GM23338 (cell line): ENCODE data around the gene ZNF438. TPM values are rescaled to one million over a fixed set of nuclear protein-coding genes. Genes with fewer than 3 reads are reported as not detected.

Source experiments
- ATAC-seq: fragments of 200-7000 bp; cut with Tn5 transposase; 3 replicates; pipeline ENCODE4 v1.9.1; 2020
- DNase-seq: peaks from one replicate; pipeline ENCODE4 v3.0.0-alpha.2; 2015; ENCODE audit warnings: low spot score
- H2AFZ ChIP-seq: fragments of 200-600 bp; sonication (generic); 2 replicates; pipeline ENCODE4 v1.8.0; 2016; ENCODE audit warnings: antibody characterized with exemption, mild to moderate bottlenecking, moderate library complexity
- H3F3A ChIP-seq: fragments of 200-600 bp; sonication (generic); replicated peaks from 2 replicates; pipeline ENCODE4 v1.8.0; 2017; ENCODE audit warnings: antibody characterized with exemption, mixed run types, low read depth
- H3K27ac ChIP-seq: fragments of 200-600 bp; sonication (generic); 2 replicates; pipeline ENCODE4 v1.6.1; 2016; ENCODE audit warnings: low read depth
- H3K27me3 ChIP-seq: fragments of 200-600 bp; sonication (generic); 2 replicates; pipeline ENCODE4 v1.8.0; 2016; ENCODE audit warnings: mild to moderate bottlenecking, mixed run types, moderate library complexity; ENCODE audit not compliant: insufficient read depth
- H3K36me3 ChIP-seq: fragments of 200-600 bp; sonication (generic); 2 replicates; pipeline ENCODE4 v1.8.0; 2016; ENCODE audit warnings: mild to moderate bottlenecking; ENCODE audit not compliant: insufficient read depth
- H3K4me1 ChIP-seq: fragments of 200-600 bp; sonication (generic); 2 replicates; pipeline ENCODE4 v1.8.0; 2016; ENCODE audit warnings: mild to moderate bottlenecking, moderate library complexity; ENCODE audit not compliant: insufficient read depth
- H3K4me2 ChIP-seq: fragments of 200-600 bp; sonication (generic); 2 replicates; pipeline ENCODE4 v1.7.1; 2017; ENCODE audit warnings: mixed run types
- H3K4me3 ChIP-seq: fragments of 200-600 bp; sonication (generic); 2 replicates; pipeline ENCODE4 v1.6.1; 2016; ENCODE audit warnings: mixed run types
- H3K79me2 ChIP-seq: fragments of 200-600 bp; sonication (generic); replicated peaks from 2 replicates; pipeline ENCODE4 v1.8.0; 2017; ENCODE audit warnings: mild to moderate bottlenecking; ENCODE audit not compliant: insufficient read depth
- H3K9me2 ChIP-seq: fragments of 200-600 bp; sonication (generic); 2 replicates; pipeline ENCODE4 v1.8.0; 2017; ENCODE audit not compliant: insufficient read depth
- H4K20me1 ChIP-seq: fragments of 200-600 bp; sonication (generic); replicated peaks from 2 replicates; pipeline ENCODE4 v1.8.0; 2017; ENCODE audit warnings: mild to moderate bottlenecking; ENCODE audit not compliant: insufficient read depth
- H3K27ac Mint-ChIP-seq: 2 replicates; pipeline ENCODE4 v1.8.0; 2020; ENCODE audit warnings: inconsistent platforms, mild to moderate bottlenecking, moderate library complexity, mixed read lengths
- H3K27me3 Mint-ChIP-seq: 3 replicates; pipeline ENCODE4 v1.8.0; 2022; ENCODE audit warnings: low read depth, mild to moderate bottlenecking, moderate library complexity, mixed read lengths, inconsistent platforms; ENCODE audit not compliant: insufficient read depth, poor library complexity
- H3K36me3 Mint-ChIP-seq: 3 replicates; pipeline ENCODE4 v1.8.0; 2021; ENCODE audit warnings: low read depth, mild to moderate bottlenecking, inconsistent platforms, moderate library complexity, mixed read lengths
- H3K4me1 Mint-ChIP-seq: 3 replicates; pipeline ENCODE4 v1.8.0; 2020; ENCODE audit warnings: mild to moderate bottlenecking, inconsistent platforms, mixed read lengths
- H3K4me3 Mint-ChIP-seq: 3 replicates; pipeline ENCODE4 v1.8.0; 2021; ENCODE audit warnings: moderate library complexity, mild to moderate bottlenecking, inconsistent platforms, mixed read lengths
- H3K9me3 Mint-ChIP-seq: 3 replicates; pipeline ENCODE4 v1.8.0; 2020; ENCODE audit warnings: moderate library complexity, mild to moderate bottlenecking, inconsistent platforms, mixed read lengths
- CREB1 ChIP-seq: fragments of 250-450 bp; sonication (Bioruptor Pico); IDR thresholded peaks from 2 replicates; pipeline ENCODE4 v1.5.0; 2020; ENCODE audit warnings: low read depth, mild to moderate bottlenecking, moderate library complexity
- CTCF ChIP-seq, 2 experiments: fragments of 200-600 bp in 1 of 2; sonication (generic) in 1 of 2; conservative IDR thresholded peaks; 2 replicates each; pipeline versions ENCODE4 v1.5.1 to v1.6.1; 2016 to 2017; ENCODE audit warnings: antibody characterized with exemption in 2 of 2, low read depth in 2 of 2, mild to moderate bottlenecking in 2 of 2, moderate library complexity in 1 of 2
- ETS1 ChIP-seq: IDR thresholded peaks from 2 replicates; pipeline ENCODE4 v1.6.1; 2016; ENCODE audit warnings: antibody characterized with exemption
- EZH2 ChIP-seq: fragments of 200-600 bp; sonication (generic); IDR thresholded peaks from one replicate; pipeline ENCODE4 v1.8.0; 2017; ENCODE audit warnings: antibody characterized with exemption, mild to moderate bottlenecking, low read depth; ENCODE audit not compliant: unreplicated experiment
- JUNB ChIP-seq: IDR thresholded peaks from one replicate; pipeline ENCODE4 v1.6.1; 2016; ENCODE audit warnings: antibody characterized with exemption; ENCODE audit not compliant: unreplicated experiment
- NANOG ChIP-seq: IDR thresholded peaks from 2 replicates; pipeline ENCODE4 v1.6.1; 2016; ENCODE audit warnings: antibody characterized with exemption, borderline replicate concordance
- POLR2AphosphoS5 ChIP-seq: IDR thresholded peaks from 2 replicates; pipeline ENCODE4 v1.6.1; 2016; ENCODE audit warnings: antibody characterized with exemption, low read depth
- REST ChIP-seq: IDR thresholded peaks from one replicate; pipeline ENCODE4 v1.6.1; 2018; ENCODE audit warnings: antibody characterized with exemption; ENCODE audit not compliant: unreplicated experiment
- STAT1 ChIP-seq: IDR thresholded peaks from one replicate; pipeline ENCODE4 v1.6.1; 2016; ENCODE audit warnings: antibody characterized with exemption; ENCODE audit not compliant: unreplicated experiment
- ZNF331 ChIP-seq: fragments of 250-450 bp; sonication (Bioruptor Pico); IDR thresholded peaks from 2 replicates; pipeline ENCODE4 v1.5.0; 2020; ENCODE audit warnings: low read depth, mild to moderate bottlenecking, moderate library complexity
- ZNF462 ChIP-seq: fragments of 250-450 bp; sonication (Bioruptor Pico); IDR thresholded peaks from 2 replicates; pipeline ENCODE4 v1.5.0; 2020; ENCODE audit warnings: mild to moderate bottlenecking, moderate library complexity
- polyA plus RNA-seq: library from polyadenylated mRNA; unstranded; fragments of >200 nt; fragmentation: Nextera tagmentation; extraction: Ambion mirVana; gene quantifications from 2 replicates; pipeline ENCODE4 v1.2.1, GENCODE V29; 2016
- total RNA-seq: library from RNA; depleted of rRNA; stranded (reverse); fragments of >200 nt; shearing (Covaris generic); gene quantifications from 2 replicates; pipeline ENCODE4 v1.2.3, GENCODE V29; 2014

ZNF438 gene
- total and polyA plus RNA-seq, 2 experiments from 2014 or later = 0.91 to 0.94 TPM

- no peak for TF ChIP-seq ETS1
Observed at GRCh38 chr10:30816159-30816819, 215.4 kb downstream of the ZNF438 start (continued).

GRCh38 chr10:30813872-30814481, 217.7 kb downstream of the ZNF438 start:
- Histone ChIP-seq H3K36me3 (no peaks in the 10 kb centered on the region), H2AFZ (no peak overlapping the region), H3K4me2 (no peak overlapping the region), H3K9me2 (peaks cover 4% of the 10 kb centered on the region; the same call in 1 of the 2 replicates), H3K79me2 (no peaks in the 10 kb centered on the region), H3K4me1 (0 out of 2 replicates have a peak, but pooled peaks cover 7% of the 10 kb centered on the region), H3K27me3 (no peaks in the 10 kb centered on the region), H3K4me3 (no peak overlapping the region), H3K27ac (no peak overlapping the region), H3F3A (no peaks in the 10 kb centered on the region), H4K20me1 (no peaks in the 10 kb centered on the region)
- no peak overlapping the region for H3K4me3 Mint-ChIP-seq
- no peak overlapping the region for H3K27ac Mint-ChIP-seq
- DNase-seq (no peak), ATAC-seq (no peak)
- H3K4me1 Mint-ChIP-seq = peaks cover 17% of the 10 kb centered on the region
- H3K9me3 Mint-ChIP-seq = no peaks in the 10 kb centered on the region
- peaks cover 9% of the 10 kb centered on the region for H3K27me3 Mint-ChIP-seq
- no peaks in the 10 kb centered on the region for H3K36me3 Mint-ChIP-seq
- no peak for TF ChIP-seq CTCF (conservative IDR thresholded peaks at IDR 0.05; ENCODE audit: low read depth in 2 of 2)
- TF ChIP-seq NANOG = no peak
- TF ChIP-seq STAT1 = no peak
- no peak for TF ChIP-seq POLR2AphosphoS5
- TF ChIP-seq EZH2 = no peak
- no peak for TF ChIP-seq ZNF331 (CRISPR knock-in tag)
- TF ChIP-seq ZNF462 (CRISPR knock-in tag) = no peak
- TF ChIP-seq REST = no peak
- TF ChIP-seq CREB1 (CRISPR knock-in tag) = no peak
- TF ChIP-seq JUNB = no peak
